NCI-H2107 treated with DMSO at 0.1 percent for 48 hours (cell line): ENCODE results near the gene L3MBTL1.

Experiments
- DNase-seq: peaks from one replicate; lab custom pipeline; 2025; ENCODE audit not compliant: unreplicated experiment; lab: John Stamatoyannopoulos, UW

Gene L3MBTL1

DNA sequence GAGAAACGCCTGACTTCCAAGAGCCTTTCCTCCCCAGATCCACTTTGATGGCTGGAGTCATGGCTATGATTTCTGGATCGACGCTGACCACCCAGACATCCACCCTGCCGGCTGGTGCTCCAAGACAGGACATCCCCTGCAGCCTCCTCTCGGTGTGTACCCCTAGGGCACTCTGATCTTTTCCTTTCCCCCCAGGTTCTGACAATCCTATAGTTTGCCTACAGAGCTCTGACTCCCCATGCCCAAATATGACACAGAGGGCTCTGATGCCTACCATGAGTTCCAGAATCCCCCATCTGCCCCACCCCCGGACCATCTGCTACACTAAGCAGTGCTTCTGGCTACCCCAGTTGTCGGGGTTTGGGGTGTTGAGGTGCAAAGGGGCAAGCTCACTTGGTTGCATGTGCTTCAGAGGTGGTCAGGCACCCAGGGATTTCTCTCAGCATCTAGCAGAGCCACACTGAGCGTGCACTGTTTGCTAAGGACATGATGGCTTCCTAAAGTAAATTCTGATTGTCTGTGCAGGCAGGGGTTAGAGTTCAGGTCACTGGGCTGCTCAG, 27.4 kb downstream of the L3MBTL1 start:
- no peak for DNase-seq

DNA sequence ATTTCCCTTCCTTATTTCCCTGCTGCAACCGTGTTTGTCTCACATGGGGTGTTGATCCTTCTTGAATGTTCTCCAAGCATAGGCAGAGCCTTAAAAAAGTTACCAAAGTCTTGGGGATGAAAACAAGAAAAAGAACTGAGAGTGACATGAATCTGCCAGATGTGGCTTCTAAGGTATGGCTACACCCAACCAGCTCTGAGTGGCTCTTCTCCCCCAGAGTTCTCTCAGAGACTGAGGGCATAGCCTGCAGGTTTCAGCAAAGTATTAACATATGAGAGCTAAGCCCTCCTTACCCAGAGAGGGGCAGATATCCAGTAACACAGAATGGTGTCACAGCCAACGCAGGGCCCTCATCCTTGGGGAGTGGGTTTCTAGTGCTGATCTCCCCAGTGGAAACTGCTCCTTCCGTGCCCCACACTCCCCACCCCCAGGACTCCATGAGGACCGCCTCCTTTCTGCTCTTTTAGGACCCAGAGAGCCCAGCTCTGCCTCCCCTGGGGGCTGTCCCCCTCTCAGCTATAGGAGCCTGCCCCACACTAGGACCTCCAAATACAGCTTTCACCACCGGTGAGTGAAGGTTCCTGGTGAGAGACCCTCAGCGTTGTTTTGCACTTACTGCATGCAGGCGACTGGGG, 28.0 kb downstream of the L3MBTL1 start:
- DNase-seq = no peak

DNA sequence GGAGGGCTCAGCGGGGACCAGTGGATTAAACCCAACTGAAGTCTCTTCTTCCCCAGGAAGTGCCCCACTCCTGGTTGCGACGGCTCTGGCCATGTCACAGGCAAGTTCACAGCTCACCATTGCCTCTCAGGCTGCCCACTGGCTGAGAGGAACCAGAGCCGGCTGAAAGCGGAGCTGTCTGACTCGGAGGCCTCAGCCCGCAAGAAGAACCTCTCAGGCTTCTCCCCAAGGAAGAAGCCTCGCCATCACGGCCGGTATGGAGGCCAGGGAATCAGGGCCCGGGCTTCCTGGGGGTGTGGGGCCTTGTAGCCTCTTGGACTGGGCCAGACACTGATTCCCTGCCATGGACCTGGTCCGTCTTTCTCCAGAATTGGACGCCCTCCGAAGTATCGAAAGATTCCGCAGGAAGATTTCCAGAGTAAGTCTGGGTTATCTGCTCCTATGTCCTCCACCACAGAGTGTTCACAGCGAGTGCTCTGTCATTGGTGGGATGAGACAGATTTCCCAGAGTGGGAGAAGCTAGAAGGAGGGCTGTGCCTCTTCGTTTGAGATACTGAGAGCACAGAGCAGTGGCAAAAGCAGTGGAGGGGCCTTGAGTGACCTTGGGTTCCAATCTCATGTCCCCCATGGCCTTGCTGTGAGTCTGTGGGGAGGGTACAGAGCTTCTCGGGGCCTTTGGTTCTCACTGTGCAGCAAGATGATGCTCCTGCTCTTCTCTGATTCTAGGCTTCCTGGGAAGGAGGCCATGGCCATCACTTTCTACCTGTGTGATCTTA, 28.7 kb downstream of the L3MBTL1 start:
- DNase-seq = no peak

DNA sequence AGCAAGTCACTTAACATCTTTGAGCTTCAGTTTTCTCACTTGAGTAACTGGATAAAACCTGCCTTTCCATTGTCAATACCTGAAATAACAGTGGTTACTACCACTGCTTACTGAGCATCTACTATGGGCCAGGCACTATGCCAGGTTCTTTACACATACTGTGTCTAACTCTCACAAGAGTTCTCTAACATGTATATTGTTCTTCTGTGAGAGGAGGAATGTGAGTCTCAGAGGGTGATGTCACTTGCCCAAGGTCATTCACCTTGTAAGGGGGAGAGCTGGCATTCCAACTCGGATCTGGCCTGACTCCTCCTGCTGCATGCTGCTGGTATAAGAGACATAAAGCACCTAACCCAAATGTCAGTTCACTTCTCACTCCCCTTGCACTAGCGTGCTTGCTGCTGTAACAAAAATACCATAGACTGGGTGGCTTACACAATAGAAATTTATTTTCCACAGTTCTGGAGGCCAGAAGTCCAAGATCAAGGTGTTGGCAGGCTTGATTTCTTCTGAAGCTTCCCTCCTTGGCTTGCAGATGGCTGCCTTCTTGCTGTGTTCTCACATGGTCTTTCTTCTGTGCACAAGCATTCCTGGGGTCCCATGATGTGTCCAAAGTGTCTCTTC, 29.4 kb downstream of the L3MBTL1 start:
- DNase-seq = no peak

DNA sequence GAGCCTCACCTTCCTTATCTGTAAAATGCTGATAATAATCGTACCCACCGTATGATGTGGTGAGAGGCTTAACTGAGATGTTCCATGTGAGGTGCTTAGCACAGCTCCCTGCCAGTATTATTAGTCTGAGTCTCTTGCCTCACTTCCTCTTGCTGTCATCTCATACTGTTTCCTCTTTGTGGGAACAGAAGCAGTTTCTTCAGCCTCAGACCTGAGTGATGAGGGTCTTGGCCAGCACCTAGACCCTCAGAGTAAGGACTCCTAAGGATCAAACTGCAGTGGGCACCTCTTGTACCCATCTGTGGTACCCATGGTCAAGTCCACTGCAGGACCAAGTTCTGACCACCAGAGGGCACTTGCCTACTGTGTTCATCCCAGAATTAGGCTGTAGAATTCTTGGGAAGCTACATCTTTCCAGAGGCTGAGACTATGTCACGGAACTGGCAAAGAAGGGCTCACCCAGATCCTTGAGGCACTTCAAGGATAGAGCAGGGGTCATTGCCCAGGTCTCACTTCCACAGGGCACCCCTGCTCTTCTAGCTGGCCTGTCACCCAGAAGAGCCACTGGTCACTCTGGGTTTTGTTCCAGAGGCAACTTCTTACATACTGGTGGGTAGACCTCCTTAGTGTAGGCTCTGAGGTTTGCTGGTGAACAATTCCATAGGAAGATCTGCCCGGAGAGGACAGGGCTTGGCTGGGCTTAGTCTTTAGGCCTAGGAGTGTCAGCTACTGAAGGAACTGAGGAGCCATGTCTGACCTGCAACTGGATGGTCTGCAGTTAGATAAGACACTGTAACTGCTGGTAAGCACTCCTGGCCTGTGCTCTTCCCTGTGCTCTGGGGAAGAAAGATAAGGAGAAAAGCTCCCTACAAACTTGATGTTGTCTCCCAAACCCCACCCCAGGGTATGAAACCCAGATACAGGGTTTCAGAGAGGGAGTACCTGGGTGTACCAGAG, 30.7 kb downstream of the L3MBTL1 start:
- peak; percentile 15 for DNase-seq

DNA sequence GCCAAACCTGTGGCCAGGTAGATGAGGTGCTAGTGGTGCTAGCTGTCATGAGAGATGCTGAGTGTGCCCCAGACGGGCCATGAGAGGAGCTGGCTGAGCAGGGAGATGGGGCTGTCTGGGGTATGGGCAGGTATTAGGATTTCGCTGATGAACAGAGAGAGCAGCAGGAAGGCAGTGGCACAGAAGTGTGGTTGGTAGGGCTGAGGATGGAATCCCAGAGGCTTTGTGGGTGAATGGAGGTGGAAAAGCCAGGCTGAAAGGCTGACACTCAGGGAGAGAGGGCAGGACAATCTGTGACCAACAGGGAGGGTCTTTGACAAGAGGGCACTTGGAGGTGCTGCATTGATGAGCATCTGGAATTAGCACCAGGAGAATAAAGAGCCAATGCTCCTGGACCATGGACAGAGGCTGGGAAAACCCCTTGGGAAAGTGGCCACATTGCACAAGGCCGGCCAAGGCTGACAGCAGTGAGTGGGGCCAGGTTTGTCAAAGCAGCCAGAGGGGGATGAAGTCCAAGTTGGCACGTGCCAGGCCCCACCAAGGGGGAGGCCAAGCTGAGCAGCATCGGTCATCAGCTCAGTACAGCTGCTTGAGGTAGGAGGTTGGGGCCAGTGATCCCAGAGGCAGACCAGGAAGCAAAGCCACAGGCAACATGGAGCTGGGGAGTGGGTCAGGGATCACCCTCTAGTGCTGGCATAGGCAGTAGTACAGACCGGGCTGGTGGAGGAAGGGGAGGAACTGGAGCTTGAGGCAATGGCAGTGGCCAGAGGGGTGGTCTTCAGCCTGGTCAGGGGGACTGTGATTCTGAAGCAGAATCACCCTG, 31.6 kb downstream of the L3MBTL1 start:
- DNase-seq = no peak

DNA sequence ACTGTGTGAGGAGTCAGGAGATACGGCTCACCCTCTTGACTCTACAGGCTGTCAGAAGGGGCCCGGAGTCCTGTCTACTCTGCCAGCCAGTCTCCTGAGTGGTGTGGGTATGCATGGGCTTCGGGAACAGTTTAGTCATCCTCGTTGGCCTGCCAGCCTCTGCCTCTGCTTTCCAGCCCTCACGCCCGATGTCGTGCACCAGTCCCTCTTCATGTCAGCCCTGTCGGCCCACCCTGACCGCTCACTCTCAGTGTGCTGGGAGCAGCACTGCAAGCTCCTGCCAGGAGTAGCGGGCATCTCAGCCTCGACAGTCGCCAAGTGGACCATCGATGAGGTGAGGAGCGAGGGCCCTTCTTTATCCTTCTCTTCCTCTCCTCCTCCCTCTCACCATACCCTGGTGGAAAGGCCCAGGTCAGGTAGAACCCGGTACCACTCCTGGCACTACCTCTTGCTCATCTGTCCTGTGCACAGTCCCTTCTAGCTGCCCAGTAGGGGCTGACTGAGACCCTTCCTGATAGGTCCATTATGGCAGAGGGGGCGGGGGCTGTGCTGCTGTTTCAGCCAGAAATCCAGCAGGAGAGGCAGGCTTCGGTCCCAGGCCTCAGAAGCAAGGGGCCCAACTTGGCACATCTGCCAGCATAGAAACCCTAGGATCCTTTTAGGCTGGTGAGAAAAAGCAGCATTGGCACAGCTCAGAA, 32.6 kb downstream of the L3MBTL1 start:
- no peak for DNase-seq

DNA sequence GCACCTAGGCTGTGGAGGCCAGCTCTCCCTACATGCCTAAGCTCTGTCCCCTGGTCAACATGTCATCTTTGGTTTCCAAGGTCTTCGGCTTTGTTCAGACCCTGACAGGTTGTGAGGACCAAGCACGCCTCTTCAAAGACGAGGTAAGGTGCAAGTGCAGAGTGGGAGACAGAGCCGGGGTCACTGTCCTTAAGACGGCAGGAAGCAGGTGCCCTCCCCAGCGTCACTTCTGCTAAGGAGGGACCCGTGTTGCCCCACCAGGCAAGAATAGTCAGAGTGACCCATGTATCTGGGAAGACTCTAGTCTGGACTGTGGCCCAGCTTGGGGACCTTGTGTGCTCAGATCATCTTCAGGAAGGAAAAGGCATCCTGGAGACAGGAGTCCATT, 33.2 kb downstream of the L3MBTL1 start:
- no peak for DNase-seq

DNA sequence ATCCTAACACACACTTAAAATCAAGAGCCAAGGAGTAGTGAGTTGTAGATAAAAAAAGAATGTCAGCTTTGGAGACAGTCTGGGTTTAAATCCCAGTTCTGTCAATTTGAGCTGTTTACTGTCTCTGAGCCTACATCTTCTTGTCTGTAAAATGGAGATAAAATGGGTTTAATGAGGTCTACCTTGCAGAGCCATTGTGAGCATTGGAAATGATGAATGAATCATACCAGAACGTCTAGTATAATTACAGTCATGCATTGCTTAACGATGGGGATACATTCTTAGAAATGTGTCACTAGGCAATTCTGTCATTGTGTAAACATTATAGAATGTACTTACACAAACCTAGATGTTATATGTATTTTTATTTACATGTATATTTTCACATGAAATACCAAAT, 33.7 kb downstream of the L3MBTL1 start:
- no peak for DNase-seq

DNA sequence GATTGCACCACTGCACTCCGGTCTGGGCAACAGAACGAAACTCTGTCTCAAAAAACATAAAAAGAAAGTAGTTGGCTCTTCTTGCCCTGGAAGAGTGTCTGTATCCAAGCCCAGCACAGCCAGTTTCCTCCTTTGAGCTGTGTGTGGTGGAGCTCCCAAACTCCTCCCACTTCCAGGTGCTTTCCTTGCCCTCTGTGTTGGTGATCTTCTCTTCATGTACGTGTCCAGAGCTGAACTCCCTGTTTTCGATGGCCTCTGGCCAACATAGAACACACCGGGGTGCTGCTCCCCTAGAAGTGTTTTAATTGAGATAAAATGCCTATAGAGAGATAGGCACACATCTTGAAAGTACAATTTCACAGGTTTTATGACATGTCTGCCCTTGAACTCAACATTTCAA, 34.7 kb downstream of the L3MBTL1 start:
- no peak for DNase-seq

DNA sequence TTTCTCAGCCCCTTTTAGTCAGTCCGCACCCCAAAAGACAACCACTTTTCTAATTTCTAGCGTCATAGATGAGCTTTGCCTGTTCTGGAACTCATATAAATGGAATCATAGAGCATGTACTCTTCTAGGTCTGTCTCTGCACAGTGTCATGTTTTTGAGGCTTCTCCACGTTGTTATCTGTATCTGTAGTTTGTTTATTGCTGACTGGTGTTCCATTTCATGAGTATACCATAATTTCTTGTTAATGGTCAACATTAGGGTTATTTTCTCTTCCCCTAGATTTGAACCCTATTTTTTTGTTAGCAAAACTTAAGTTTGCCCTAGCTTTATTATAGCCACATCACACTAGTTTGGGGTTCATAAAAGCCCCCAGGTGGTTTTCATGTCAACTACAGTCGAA, 35.2 kb downstream of the L3MBTL1 start:
- DNase-seq = no peak

DNA sequence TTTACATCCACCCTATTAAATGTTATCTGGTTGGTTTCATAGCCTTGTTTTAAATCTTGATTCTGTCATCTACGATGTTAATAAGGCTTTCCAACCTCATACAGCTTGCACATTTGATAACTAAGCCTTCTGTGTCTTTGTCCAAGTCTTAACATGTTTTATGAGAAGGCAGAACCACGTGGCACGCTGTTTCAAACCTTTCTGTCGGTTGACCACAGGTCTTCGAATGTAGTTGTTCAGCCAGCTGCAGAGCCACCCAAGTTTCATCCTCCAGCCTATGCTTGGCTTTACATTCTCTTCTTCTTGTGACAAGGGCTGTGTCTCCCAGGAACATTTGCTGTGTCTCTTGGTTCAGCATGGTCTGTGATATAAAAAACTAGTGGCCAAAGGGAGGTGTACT, 35.6 kb downstream of the L3MBTL1 start:
- no peak for DNase-seq

DNA sequence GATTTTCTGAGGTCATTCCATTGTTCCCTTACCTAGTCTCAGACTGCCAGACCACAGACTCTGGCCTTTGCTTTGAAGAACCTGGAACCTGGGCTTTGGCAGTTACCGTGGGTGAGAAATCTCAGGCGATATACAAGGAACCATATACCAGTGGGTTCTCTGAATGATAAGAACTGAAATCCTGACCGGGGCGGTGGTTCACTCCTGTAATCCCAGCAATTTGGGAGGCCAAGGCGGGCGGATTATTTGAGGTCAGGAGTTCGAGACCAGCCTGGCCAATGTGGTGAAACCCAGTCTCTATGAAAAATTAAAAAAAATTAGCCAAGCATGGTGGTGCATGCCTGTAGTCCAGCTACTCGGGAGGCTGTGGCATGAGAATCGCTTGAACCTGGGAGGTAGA, 37.0 kb downstream of the L3MBTL1 start:
- no peak for DNase-seq

DNA sequence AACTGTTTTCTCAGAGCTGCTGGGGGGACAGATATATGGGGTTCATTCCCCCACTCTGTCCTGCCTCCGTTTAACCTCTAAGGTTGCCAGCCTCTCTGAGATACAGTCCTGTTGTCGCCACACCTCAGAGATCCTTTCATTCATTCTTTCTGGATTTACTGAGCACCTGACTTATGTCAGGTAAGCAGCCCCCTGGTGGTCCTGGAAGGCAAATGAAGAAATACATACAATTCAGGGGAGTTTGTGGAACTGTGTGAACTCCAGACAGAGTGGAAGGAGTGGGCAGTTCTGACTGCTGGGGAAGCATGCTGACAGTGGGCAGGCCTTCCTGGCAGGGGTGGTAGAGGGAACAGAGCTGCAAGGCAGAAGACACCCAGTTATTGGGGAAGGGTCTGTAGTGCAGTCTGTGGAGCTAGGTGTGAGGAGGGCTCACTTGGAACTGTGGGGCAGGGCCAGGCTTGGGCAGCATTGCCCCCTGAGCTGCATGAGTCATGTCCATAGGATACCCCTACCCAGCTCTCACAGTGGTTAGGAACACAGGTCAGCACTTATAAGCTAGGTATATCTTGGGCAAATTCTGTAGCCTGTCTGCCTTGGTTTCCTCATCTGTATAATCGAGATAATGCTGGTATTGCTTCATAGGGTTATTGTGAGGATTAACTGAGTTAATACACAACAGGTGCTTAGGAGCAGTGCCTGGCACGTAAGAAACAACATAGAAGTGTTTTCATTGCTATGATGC, 38.5 kb downstream of the L3MBTL1 start:
- DNase-seq = no peak

DNA sequence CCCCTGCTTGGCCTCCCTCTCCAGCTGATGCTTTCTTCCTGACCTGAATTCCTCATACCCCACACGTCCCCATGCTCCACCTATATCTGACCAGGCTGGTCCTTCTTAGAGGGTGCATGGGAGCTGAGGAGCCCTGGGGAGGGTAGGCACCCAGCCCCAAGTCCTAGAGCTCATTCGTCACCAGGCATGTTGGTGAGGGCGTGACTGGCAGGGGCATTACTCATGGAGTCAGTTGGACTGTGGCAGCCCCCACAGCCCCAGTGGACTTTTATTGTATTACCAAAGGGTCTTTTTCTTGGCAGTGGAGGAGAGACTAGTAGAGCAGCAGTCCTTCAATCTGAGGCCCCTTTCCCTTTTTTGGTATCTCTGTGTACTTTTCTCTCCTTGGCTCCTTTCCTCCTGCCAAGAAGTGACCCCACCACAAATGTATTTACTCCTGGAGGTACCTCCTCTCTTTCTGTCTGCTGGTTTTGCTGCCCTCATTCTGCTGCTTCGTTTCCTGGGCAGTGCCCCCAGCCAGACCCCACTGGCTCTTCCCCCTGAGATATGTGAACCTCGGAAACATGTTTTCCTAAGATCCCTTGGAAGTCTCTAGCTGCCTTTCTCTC, 40.9 kb downstream of the L3MBTL1 start:
- no peak for DNase-seq

DNA sequence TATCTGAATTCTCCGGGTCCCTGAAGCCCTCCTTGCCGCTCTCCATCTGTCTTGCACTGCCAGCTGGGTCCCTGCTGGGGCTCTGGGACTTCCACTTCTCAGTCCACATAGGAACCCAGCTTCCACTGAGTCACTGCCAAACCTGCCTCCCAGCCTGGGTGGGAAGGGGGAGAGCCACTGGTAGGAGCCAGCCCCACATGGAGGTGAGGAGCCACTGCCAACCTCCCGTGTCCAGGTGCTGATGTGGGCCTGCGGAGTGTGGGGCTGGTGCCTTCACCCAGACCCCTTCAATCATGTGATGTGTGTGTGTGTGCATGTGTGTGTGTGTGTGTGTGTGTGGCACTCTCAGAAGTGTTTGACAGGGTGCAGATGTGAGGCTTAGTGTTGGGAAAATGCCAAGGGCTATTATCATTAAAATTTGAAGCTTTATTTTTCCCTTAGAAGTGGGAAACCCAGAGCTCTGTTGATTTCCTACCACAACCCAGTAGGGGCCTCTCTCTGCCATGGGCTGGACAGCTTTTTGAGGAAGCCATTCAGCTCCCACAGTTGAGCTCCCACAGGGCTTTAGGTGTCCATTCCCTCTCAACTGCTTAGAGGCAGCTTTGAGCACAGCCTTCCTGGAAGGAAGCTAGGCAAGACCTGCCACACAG, 42.0 kb downstream of the L3MBTL1 start:
- DNase-seq = no peak

DNA sequence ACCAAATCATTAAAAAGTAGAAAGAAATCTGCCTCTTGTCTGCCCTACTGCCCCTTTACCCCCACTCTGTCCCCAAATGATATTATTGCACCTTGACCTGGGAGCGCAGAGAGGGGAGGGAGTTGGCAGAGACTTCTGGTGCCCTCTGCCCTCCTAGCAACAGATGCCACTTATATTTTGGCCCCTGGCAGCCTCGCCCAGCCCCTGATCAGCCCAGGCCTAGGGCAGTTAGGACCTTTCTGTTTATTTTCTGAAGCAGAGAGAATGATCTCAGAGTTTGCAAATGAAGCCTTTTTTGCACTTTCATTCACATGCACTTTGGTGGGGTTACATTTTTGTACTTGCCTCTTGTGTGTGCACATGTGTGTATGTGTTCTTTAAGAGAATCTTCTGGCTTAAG, 43.0 kb downstream of the L3MBTL1 start:
- no peak for DNase-seq

DNA sequence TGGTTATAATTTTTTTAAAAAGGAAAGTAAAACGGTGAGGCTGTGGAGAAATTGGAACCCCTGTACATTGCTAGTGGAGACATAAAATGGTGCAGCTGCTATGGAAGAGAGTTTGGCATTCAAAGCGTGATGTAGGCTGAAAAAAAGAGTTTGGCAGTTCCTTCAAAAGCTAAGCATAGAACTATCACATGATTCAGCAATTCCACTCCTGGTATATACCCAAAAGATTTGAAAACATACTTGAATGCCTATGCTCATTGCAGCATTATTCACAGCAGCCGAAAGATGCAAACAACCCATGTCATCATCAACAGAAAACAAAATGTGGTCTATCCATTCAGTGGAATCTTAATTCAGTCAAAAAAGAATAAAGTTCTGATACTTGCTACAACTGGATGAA, 46.9 kb downstream of the L3MBTL1 start:
- no peak for DNase-seq
